GM19463 (cell line): Measurements from ENCODE around the gene SCARB1.
A peak's percentile ranks its signal among the peaks of the same experiment; 100 is the strongest.

Source experiments
- ATAC-seq: cut with Tn5 transposase; IDR thresholded peaks from one replicate; pipeline ENCODE4 v1.9.1; 2021; ENCODE audit warnings: mild to moderate bottlenecking, moderate library complexity; ENCODE audit not compliant: unreplicated experiment

The SCARB1 gene

DNA sequence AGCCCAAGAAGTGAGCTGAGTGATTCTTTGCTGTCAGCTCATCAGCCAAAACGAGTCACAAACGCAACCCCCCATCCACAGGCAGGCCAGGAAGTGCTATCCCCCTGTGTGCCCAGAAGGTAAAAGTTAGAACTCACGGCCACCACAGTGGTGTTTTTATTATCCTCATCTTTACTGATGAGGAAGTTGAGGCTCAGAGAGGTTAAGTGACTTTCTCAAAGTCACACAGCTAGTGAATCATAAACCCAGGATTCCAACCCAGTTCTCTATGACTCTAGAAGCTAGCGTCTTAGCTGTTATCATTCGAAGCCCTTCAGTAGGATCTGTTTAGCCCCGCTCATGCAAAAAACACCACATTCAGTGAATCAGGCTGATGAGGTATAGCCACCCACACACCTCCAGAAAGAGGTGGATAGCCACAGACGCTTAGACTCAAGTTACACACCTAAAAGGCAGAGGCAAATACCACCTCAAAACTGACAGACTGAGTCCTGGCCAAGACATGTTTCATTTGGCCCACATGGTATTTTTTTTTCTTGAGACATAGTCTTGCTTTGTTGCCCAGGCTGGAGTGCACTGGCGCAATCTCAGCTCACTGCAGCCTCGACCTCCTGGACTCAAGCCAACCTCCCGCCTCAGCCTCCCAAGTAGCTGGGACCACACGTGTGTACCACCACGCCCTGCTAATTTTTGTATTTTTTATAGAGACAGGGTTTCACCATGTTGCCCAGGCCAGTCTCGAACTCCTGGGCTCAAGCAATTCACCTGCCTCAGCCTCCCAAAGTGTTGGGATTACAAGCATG lies 100.7 kb downstream of the SCARB1 start:
- ATAC-seq: no peak

DNA sequence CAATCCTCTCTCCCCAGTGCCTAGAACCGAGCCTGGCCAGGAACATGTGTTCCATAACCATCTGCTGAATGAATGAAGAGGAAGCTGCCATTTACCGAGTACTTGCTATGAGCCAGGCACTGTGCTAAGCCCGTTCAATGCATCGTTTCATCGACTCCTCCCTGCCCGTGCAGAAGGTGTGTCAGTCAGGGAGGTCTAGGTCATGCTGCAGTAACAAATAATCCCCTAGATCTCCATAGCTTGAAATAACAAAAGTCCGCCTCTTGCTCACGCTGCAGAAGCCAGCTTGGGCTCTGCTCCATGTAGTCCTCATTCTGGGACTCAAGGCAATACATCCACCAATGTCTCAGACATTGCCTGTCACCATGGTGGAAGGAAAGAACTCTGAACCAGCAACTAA lies 101.3 kb downstream of the SCARB1 start:
- ATAC-seq: no peak

DNA sequence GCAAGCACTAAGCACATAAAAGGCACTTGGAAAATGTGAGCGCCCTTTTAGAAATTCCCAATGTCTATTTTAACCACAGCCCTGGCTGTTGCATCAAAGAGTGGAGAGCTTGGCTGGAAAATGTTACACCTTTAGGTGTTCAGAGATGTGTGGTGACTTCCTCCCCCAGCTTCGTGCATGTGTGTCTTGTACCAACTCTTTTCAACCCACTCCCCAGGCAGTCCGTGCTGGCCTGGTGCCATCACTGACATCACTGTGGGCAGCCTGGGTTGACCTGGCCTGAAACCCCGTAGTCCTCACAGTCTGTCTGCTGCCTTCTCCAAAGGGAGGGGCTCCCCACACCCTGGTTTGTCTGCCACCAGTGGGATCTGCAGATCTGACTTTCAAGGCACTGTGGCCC lies 101.8 kb downstream of the SCARB1 start:
- ATAC-seq: no peak

DNA sequence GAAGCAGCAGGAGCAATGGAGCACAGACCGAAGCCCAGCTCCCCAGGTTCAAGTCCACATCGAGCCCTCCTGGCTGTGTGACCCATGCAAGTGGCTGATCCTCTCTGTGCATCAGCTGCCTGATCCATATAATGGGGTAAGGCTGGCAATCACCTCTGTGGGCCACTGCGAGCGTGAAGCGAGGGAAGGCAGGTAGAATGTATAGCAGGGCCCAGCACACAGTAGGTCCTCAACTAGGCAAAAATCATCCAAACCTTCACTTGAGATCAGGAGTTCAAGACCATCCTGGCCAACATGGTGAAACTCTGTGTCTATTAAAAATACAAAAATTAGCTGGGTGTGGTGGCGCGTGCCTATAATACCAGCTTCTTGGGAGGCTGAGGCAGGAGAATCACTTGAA lies 102.6 kb downstream of the SCARB1 start:
- ATAC-seq: no peak

DNA sequence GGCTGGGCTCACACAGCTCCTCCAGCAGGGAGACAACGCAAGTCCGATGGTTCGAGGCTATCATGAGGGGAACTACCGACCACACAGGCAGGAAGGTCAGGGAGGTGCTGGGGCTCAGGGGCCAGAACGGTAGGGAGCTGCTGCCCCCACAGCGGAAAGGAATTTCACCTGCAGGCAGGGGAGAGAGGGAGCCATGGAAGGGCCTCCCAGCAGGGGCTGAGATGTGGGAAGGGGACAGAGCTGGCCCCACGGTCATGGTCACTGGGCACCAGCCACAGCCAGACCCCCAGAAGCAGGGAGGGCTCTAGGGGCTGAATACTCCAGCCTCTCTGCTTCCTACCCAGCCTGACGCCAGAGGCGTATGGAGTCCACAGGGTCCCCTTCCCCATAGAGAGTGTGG lies 103.1 kb downstream of the SCARB1 start:
- no peak for ATAC-seq

DNA sequence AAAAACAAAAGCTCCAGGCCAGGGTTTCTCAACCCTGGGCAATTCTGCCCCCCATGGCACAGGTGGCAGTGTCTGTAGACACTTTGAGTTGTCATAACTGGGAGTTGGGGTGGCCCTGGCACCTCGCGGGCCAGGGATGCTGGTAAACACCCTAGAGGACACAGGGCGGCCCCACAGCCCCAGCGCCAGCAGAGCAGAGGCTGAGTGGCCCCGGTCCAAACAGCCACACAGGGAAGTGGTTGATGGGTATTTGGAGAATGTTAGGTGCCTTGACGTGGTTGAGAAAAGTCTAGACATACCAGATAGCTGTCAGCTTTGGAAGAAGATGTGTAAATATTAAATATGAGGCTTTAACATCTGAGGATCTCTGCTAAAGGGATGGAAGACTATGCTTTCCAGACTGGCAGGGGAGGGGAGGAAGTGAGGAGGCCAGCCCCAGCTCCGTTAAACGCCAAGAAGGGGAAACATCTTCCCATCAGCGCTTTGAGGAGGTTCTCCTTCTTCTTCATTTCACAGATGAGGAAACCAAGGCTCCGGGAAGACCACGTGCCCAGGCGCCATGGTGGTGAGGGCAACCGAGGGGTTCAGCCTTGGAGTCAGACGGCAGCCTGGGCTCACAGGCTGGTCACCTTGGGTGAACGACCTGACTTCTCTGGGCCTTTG lies 103.7 kb downstream of the SCARB1 start:
- ATAC-seq: no peak

DNA sequence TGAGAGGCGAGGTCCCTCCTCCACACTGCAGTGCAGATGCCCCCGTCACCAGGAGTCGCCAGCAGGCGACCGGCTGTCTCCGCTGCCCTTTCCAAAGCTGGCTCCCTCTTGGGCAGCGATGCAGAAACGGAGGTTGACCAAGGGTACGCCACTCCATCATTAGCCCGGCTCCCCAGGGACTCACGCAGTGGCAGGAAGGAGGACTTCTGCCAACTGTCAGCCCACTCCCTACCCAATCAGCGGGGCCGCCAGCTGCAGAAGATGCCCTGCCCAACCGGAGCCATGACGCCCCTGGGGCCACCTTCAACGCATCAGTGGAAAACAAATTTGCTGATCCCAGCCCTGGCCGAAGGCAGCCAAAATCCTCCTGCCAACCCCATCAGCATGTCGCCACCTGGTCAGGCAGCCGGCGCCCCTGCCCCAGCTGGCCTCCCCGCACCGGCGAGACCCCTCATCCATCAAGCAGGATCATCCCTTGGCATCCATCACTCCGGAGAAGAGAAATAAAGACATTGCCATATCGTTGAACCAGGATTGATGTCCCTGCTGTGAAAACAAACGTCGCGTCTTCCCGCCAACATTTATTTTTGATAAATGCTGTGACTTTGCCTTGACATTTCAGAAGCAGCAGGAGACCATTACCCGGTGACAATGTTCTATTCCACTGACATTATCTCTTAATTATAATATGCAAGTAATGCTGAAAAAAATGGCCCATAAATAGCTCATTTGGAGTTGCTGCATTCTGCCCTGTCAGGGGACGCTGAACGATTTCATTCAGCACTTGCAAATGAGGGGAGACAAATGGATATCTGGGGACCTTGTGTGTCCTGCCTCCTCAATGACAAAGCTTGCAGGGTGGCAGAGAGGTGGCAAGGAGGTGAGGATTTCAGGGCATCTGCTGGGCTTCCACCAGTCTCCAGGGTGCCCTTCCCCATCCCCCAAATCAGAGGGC lies 105.1 kb downstream of the SCARB1 start:
- ATAC-seq: no peak

DNA sequence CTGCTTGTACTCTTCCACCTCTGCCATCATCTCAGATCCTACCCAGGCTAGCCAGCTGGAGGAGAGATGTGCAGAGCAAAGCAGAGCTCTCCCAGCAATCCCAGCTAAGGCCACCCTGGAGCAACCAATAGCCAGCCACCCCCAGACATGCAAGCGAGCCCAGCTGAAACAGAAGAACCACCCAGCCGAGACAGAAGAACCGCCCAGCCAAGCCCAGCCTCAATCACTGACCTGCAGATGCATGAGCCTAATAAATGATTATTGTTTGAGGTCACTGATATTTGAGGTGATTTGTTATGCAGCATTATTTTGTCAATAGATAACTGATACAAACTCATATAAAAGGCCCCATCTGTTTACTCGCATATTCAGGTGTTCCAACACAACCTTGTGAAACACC lies 106.3 kb downstream of the SCARB1 start:
- no peak for ATAC-seq

DNA sequence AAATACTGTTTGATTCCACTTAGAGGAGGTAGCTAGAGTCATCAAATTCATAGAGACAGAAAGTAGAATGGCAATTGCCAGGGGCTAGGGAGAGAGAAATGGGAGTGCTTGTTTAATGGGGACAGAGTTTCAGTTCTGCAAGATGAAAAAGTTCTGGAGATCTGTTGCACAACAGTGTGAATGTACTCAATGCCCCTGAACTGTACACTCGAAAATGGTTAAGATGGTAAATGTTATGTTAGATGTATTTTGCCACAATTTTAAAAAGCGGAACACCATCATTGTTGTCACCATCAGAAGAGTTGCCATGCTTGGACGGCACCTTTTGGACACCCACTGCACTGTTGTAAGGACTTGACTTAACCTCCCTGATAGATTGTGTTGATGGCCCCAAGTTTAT lies 106.9 kb downstream of the SCARB1 start:
- ATAC-seq: no peak

DNA sequence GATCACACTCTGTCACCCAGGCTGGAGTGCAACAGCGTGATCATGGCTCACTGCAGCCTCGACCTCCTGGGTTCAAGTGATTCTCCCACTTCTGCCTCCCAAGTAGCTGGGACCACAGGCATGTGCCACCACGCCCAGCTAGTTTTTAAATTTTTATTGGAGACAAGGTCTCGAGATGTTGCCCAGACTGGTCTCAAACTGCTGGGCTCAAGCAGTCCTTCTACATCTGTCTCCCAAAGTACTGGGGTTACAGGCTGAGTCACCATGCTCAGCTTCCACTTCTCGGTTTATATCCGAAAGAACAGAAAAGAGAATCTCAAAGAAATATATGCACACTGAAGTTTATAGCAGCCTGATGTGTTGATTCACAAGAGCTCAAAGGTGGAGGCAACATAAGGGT lies 107.5 kb downstream of the SCARB1 start:
- no peak for ATAC-seq

DNA sequence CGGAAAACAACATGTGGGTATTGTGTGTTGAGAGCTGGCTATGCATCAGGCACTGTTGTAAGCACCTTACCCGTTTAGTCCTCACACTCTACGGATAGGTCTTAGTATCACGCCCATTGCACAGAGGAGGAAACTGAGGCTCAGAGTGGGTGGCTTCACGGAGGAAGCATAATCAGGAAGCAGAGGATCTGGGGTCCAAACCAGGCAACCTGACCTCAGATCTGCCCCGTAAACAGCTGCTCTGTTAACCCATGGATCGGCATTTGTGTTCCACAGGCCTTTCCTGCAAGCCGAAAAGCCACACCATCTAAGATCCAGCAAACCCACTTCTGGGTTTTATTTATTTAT lies 107.9 kb downstream of the SCARB1 start:
- ATAC-seq: no peak

DNA sequence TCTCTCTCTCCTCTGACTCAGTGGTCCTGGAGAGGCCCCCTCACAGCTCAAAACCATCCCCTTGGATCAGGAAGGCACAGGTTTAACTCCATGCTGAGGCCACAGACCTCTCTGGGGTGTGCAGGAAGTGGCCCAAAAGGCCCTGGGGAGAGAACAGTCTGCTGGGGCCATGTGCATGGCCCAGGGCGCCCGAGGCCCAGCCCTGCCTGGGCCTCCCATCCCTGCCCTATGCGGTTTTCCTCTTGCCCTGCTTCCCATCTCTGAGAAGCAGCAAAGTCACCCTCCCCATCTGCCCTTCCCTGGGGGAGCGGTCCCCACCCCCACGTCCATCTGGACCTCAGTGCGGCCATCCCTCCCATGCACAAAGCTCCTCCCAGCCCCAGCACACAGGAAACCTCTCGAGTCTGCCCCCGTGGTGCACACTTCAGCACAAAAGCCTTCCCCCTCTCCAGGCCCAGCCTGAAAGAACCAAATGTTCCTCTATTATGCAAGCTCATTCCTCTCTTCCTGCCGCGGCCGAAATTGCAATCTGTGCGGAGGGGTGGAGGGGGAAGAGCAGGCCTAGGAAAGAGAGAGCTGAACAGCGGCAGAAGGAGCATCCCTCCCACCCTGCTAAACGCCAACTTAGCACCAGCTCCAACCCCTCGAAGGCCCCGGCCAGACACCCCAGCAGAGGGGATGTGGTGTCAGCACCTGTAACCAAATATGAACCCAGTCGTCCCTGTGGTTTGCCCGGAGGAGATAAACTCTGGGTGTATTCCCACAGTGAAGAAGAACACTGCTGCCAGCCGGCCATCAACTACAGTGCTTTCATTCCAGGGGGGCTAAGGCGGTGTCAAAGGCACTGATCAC lies 108.5 kb downstream of the SCARB1 start:
- peak; percentile 57 for ATAC-seq

DNA sequence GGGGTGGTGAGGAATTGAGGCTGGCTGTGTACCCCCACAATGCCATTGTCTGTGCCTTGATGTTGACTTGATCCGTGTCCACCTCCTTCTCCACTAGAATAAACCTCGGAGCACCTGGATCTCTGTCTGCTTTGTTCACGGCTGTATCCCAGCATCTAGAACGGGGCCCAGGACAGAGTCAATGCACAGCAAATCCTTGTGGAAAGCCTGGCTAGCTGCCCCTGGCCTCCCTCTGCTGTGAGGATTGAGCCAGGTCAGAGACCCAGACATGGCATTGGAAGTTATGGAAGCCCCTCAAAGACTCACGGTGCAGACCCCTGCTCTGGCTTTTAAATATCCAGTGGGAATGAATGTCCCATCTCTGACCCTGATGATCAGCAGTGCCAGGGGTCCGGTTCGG lies 109.2 kb downstream of the SCARB1 start:
- no peak for ATAC-seq

DNA sequence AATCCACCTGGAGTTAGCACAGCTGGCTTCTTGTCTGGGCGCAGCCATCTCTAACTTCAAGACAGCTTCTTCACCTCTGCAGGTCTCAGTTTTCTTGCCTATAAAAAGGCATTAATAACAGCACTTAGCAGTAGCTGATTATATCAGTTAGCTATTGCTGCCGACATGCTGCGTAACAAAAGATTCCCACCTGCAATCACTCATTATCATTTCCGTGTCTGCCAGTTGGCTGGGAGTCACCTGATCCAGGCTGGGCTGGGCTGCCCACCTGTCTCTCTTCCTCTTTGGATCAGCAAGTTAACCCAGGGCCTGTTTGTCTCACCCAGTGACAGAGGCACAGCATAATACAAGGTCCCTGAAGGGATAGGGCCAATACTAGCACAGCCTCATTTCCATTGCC lies 109.7 kb downstream of the SCARB1 start:
- ATAC-seq: no peak

DNA sequence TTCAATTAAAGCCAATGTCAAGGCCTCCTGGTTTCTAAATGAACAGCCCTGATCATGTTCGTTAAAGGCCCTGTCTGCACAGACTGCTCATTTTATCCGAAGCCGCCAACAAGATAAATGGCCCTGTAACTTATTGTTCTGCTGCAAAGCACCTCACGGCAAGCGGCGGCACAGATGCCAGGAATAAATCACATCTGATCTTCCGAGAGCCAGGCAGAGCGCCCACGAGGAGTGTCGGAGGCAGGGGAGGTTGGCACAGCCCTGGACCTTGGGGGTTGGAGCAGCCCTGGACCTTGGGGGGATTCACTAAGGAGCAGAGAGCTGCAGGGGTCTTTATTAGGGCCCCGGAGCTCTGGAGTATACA lies 110.5 kb downstream of the SCARB1 start:
- ATAC-seq: no peak

DNA sequence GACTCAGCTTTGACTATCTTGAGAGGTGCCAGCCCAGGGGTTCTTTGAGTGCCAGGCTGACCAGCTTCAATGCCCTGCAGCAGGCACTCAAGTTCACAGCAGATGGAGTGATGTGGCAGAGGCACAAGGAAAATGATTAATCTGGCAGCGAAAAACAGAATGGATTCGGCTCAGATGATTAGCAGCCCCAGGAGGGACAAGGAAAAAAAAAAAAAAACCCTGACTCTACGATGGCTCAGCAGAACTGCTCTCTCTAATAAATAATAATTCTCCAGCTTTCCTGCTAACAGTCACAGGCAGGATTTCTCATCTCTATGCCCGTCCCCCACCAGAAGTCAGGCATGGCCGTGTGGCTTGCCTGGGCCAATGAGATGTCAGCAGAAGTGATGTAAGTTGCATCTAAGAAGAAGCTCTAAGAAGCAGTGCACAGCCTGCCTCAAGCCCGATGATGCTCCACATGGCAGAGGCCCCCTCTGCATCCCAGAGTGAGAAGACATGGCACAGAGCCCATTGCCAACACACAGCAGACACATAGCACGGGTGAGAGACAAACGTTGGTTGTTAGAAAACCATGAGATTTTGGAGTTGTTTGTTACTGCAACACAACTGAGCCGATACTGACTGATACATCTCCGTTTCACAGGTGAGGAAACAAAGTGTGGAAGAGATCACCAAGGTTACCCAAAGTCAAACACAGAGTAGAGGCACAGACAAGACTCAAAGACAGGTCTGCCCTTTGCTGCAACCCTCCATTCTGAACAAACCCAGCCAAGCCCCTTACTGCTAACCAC lies 111.0 kb downstream of the SCARB1 start:
- no peak for ATAC-seq

DNA sequence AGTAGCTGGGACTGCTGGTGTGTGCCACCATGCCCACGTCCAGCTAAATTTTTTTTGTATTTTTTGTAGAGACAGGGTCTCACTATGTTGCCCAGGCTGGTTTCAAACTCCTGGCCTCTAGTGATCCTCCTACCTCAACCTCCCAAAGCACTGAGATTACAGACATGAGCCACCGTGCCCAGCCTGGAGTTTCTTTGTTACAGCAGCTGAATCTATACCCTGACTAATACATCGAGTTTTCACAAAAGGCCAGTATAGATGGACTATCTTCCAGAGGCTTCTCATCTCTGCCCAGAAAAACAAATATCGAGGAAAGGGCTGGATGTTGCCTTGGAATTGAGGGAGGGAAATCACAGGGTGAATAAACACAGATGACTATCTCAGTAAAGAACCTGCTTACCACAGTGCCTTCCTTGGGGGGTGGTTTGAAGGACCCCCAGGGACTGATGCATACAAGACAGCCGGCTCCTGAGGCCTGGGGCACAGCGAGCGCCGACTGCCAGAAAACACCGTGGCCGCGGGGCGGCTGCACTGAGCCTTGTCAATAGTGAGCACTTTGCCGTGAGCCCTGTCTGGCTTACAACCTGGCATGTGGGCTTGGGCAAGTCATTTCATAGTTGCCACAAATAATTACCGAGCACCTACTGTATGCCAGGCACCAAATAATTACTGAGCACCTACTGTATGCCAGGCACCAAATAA lies 111.9 kb downstream of the SCARB1 start:
- no peak for ATAC-seq

DNA sequence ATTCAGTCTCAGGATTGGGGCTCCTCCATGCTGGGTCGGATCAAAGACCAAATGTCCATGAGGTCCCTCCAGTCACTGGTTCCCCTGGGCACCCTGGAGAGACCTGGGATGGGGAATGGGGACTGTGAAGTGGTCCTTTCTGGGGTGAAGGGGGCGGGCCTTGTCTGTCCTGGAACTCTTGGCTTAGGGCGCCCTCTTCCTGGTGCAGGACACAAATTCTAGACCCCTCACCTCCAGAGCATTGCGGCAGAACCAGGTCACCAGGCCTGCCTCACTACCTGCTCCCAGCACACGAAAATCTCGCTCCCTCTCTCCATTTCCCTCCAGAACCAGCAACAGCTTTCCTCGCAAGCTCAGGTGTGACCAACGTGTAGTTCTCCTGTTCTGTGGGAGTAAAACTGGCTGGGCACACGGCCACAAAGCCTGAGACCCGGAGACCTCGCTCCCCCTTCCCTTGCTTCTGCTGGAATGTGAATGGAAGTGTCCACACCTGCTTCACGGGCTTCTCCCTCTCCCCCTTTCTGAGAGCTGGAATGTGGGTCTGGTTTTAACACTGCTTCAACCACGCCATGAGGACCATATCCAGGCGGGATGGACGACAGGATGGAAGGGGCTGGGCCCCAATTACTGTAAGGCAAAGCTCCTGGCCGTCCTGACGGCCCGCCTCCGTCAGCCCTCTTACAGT lies 112.7 kb downstream of the SCARB1 start:
- ATAC-seq: no peak

DNA sequence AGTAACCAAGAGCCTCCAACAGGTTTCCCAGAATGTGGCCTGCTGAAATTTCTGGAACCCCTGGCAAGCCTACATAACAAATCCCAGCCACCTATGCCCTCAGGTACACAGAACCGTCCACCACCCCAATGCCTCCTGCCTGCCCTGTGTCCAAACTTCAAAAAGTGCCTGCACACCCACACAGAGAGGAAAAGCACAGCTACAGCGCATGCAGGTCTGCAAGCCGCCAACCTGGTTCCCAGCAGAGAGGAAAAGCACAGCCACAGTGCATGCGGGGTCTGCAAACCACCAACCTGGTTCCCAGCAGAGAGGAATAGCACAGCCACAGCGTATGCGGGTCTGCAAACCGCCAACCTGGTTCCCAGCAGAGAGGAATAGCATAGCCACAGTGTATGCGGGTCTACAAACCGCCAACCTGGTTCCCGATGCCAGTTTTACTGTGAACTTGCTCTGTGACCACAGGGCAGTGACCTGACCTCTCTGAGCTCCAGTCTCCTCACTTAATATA lies 113.5 kb downstream of the SCARB1 start:
- no peak for ATAC-seq
